NCI-H1436 (cell line): Measurements from ENCODE around the gene SSRP1.

ENCODE experiments used
- DNase-seq: peaks from one replicate; lab custom pipeline; 2025; lab: John Stamatoyannopoulos, UW

SSRP1 gene

DNA sequence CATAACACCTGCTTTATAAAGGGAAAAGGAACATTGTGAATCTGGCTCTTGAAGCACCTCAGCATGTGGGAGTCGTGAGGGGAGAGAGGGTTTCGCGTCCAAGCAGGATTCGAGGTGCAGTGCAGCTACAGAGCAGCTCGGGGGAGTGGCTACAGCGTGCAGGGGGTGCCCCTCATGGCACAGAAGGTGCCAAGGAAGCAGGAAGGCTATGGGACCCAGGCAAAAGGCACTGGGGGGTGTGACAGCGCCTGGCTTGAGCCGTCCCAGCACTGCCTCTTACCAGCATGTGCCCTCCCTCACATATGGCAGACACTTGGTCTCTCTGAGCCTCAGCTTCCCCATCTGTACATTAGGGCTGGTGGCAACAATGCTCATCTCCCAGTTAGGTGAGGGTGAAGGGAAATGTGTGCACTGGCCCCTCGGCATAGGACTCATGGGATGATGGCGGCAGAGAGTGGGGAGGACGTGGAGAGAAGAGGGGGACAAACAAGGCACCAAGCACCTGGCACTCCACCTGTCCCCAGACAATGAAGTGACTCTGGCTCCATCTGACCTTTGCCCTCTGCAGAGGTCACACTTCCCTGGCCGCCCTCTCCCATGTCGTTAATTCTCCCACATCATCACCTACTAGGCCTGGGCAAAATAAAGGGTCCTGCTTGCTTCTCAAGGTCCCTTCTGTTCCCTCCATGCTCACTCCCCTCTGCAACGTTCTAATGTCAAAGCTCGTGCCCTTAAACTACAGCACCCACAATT is 21.3 kb downstream of the SSRP1 start:
- DNase-seq: no peak

DNA sequence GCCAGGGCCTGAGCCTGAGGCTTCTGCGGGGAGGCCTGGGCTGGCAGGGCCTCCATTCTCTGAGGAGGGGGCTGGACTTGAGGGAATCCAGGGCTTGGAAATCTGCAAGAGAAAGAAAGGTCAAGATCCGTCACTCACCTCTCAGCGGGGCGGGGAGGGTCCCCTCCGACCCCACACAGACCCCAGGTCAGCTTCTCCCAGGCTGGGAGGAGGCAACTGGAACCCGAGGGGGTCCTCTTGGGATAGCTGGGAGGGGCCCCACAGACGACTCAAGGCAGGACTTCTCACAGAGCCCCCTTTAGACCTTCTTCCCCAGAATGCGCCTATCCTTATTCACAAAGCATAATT is 21.9 kb downstream of the SSRP1 start:
- no peak for DNase-seq

DNA sequence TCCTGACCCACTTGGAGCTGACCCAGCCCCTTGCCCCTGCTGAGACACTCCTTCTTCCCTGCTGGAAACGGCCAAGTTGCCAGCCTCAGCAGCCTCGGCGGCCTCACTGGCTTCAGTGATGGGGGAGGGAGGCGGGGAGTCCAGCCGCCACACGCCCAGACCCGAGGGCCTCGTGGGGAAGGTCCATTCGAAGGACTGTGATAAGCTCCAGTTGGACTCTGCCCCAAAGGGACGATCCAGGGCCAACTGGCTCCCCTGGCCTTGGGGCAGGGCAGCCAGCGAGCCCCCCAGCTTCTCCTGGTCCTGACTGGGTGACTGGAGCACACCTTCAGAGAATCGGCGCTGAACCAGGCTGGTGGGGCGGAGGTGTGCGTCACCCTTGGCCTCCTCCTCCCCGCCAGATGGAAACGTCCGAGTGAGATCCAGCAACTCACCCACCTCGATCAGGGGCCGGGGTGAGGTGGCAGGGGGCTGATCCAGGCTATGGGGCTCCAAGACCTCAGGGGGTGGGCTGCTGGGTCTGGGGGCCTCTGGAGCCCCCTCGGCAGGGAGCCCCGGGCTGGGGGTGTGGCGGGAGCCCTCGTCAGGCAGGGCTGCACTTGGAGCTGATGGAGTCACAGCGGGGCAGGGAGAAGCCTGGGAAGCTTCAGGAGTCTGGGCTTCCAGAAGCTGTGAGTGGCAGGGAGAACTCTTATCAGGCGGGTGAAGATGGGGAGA is 22.5 kb downstream of the SSRP1 start:
- DNase-seq: no peak

DNA sequence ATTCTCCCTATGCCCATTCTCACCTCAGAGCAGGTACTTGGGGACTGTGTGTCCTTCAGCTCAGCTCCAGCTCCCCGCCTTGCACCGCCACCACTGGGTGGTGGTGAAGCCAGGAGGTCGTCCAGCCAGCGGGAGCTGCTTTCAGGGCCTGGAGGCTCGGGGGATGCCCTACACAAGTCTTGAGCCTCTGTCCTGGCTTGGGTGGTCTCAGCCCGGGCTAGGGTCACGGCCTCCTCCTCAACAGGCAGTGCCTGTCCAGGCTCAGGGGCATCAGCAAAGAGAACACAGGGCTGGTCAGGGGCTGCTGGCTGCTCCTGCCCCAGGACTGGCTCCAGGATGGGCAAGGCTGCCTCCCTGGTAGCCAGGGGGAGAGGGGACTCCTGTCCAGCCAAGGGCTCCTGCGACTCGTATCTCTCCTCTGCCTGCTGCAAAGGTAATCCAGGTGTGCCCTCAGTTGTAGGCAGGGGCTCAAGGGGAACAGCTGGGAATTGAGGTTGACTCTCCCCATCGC is 23.1 kb downstream of the SSRP1 start:
- DNase-seq: no peak

DNA sequence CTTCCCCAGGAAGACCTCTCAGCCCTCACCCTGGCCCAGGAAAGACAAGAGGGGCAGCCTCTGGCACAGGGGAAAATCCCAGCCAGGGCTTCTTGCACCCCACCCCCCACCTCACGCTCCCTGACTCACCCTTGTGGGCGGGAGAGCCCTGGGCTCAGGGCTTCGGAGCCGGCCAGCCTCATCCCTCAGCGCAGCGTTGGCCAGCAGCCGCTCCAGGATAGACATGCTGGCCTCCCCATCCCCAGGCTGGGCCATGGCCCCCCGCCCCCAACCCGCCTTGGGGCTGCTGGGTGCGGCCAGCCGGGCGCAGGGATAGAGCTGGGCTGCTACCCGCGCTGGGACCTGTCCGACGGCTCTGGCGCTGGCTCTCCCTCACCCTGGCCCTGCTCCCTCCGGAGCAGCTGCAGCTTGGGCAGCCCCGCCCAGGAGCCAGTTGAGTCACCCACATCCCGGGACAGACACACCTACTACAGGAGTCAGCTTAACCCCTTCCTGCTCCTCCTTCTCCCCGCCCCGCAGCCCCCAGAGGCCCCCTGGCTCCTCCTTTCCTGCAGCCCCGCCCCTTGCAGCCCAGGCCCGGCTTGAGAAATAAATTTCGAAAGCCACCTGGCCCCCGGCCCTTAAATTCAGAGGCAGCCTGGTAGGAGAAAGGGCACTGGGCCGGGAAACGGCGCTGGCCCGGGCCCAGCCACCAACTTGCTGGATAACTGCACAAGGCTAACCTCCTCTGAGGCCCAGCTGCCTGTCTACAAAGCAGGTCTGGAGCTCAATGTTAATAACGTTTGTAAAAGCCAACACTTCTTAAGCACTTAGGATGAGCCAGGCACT is 24.4 kb downstream of the SSRP1 start:
- DNase-seq: peak; percentile 71

DNA sequence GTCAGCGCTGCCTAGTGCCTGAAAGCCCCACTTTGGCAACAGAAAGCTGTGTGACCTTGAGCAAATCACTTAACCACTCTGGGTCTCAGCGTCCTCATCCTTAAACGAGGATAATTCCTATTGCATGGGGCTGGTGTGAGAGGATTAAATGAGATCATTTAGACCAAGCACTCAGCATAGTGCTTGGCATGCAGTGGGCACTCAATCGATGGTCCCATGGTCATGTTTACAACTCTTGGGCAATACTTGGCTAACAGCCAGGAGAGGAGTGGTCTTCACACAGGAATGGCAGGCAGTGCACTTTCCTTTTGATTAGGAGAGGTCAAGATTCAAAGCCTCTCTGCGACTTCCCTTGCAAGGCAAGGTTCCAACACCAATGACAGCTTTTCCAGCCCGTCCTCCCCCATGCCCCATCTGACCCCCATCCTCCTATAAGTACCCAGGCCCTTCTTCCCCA is 25.0 kb downstream of the SSRP1 start:
- DNase-seq: no peak

DNA sequence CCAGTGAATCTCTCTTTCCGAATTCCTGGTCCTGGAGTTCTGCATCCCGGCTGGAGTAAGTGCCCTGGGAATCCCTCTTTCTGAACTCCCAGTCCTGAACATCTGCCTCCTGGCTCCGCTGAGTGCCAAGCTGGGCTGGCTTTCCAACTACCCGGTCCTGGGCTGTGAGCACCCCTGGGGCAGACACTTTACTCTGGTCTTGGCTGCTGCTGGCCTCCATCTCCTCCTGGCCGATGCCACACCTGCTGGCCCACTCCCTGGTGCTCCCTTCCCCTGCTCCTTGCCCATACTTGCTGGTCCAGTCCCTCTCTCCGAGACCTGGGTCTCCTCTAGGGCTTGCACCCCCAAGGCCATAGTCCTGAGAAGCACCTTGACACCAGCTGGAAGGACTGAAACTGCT is 25.6 kb downstream of the SSRP1 start:
- no peak for DNase-seq

DNA sequence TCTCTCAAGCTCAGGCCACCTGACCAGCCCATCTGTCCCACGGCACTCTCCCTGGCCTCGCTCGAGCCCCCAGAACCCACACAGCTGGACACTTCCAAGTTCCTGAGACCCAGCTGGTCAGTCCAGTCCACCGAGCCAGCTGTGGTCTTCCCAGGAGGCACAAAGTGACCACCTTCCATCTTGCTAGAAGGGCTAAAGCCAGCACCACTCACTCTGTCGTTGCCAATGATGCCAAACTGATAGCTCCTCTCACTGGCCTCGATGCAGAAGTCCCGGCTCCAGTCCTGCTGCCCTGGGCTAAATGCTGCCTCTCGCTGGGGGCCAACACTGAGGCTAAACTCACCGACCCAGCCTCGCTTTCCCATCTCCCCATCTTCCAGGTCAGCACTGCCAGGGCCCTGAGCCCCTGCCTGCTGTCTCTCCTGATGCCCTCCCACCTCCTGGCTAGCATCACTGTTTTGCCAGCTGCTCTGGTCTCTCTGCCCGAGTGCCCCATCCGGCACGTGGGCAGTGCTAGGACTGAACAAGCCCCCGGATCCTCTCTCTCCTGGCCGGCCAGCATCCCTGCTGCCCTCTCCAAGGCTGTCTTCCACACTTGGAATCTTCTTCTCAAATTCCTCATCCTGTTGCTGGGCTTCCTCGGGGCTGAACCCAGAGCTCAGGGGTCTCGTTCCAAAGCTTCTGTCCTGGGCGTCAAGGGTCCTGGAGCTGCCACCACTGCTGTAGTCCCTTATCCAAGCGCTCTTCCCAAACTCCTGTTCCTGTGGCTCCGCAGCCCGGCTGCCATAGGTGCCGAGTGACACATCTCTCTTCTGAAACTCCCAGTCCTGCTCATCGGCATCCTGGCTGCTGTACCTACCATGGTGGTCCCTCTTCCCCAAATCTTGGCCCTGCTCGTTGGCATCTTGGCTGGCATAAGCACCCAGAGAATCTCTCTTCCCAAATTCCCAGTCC is 26.3 kb downstream of the SSRP1 start:
- DNase-seq: no peak

DNA sequence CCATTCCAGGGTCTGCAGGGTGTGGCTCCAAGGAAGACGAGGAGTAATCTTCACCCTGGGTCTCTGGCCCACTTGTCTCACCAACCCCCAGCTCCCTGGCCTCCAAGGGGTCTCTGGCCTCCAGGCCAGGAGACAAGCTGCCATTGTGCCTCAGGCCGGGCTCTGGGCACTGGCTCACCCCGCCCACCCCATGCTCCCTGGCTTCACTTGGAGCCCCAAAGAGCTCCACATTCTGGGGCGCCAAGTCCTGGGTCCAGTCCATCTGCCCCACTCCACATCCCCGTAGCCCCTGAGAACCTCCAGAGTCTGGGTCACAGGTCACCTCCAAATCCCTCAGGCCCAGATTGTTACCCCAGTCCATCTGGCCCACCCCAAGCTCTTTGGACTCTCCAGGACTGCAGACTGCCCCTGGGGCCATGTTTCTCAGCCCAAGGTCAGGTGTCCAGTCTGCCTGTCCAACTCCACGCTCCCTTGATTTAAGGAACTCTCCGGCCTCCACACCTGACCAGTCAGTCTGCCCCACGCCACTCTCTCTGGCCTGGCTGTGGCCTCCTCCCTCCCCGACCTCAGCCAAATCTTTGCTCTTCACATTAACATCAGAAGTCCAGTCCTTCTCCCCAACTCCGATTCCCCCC is 27.1 kb downstream of the SSRP1 start:
- DNase-seq: no peak

DNA sequence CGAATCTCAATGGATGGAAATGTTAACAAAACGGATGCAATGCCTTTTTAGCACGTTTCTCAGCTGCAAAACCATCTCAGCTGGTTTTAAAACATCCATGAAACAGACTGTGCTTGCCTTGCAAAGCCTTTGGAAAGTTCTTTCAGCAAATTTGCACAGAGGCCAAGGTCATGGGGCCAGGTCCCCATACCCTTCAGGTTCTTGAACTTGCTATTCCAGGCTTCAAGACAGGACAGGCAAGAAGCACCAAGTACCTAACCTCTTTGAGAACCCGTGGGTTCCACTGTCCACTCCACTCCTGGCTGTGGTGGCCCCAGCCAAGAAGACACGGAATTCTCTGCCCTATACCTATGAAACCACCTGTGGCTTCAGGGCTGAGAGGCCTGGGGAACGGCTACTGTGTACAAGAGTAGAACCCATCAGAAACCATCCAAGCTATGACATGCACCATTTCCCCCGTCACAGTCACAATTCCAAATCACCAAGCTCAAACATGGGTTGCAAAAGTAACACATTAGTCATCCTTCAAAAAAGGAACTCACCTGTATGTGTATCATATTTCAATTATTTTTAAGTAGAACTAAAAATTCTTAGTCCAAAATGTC is 27.9 kb downstream of the SSRP1 start:
- no peak for DNase-seq

DNA sequence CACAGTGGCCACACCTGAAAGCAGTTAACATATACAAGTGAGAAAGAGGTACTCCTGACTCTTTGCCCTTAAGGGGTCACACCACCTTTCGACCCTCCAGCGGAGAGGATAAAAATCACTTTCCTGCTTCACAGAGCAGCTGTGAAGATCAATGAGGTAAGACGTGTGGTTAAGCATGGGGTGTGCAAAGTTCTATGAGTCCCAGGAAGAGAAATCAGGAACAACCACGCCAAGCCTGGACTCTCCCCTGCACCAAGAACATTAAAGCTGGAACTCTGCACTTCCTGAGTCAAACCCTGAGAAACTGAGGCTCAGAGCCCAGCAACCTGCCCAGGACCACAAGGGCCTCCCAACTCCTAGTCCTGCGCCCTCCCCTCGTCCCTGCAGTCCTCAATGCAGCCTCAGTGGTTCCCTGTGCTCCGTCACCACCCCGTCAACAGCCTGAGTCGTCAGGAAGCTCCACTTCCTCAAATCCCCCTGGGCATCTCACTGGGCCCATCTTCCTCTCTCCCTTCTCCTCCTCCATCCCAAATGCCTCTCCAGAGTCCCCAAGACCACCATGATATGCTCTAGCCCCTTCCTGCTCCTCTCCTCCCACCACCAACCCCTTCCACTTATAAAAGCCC is 28.6 kb downstream of the SSRP1 start:
- DNase-seq: no peak

DNA sequence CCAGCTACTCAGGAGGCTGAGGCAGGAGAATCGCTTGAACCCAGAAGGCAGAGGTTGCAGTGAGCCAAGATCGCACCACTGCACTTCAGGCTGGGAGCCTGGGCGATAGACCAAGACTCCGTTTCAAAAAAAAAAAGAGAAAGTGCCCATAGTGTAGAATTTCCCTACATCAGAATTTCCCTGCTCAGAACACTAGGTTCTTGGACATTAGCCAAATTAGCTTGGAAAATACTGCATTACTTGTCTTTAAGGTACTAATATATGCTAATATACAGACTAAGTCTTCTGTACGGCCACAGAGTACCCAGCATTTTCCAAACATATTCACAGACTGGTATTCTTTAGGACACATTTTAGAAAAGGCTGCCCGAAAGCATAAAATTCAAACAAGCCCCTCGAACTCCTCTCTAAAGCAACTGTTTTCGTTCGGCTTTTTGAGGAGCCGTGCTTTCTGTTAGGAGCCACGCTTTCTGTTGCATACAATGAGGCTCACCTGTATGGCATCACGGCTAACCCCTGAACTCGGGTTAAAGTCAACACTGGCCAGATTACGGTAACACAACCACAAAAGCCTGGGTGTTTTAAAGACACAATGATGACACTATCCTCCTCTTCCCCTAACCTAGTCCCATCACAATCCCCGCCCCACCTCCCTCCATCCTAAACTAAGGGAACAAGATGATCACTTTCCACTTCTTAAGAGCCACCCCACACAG is 29.4 kb downstream of the SSRP1 start:
- DNase-seq: no peak

DNA sequence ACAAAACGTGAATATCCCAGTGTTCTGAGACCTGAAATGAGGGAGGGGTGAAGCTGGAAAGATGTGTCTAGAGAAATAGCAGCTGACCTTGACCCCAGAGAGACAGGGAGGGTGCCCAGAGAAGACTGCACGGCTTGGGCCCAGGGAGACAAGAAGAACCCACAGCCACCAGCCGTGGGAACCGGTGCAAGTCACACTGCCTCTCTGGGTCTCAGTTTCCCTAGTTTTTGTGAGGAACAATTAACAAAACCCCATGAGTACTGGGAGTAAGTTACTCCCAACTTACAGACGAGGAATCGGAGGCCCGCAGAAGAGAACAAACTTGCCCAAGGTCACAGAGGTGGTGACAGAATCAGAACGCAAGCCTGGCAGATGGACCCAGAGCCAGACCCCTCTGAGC is 30.2 kb downstream of the SSRP1 start:
- DNase-seq: no peak

DNA sequence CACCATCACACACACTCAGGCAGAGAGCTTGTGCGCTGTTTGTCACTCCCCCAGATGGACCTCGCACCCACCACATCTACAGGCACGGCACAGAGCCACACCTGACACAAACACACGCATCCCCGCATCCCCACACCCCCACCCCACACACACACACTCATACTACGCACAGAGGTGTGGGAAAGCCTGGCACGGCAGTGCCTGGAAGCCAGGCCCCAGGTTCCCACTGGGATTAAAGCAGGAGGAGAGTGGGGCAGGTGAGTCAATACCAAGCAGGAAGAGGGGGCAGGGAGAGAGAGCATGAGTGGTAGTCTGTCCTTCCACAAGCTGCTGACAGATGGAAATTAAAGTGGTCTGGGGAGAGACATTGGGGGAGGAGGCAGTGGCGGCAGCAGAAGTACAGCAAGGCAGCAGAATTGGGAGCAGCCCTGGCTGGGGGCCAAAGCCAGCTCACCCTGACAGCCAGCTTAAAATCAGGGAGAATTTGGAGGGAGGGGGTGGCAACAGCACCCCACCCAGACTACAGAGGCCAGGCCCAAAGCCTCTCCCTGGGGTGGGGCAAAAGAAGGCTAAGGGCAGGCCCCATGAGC is 31.6 kb downstream of the SSRP1 start:
- no peak for DNase-seq

DNA sequence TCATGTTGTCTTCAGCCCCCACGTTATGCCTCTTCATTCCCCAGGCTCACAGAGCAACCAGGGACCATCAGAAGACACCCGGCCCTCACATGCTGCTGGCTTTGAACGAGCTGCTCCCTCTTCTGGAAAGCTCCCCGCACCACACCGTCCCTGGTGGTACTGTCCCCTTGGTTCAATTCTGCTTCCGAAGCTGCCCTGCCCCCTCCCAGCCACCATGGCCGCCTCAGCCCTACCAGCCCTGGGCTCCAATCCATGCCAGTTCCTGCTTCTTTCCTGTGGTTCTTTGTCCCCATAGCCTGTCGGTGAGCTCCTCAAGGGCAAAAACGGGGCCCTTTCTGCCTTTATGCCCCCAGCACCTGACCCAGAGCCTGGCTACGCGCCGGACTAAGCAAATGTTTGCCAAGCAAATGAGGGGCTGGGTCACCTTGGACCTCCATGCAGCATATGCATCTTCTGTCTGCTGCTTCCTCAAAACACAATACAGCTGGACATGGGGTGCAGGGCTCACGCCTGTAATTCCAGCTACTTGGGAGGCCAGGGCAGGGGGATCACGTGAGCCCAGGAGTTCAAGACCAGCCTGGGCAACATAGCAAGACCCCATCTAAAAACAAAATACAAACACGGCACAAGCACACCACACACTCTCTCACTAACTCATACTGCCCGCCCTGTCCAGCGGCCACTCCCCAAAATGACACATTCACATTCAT is 32.3 kb downstream of the SSRP1 start:
- no peak for DNase-seq

DNA sequence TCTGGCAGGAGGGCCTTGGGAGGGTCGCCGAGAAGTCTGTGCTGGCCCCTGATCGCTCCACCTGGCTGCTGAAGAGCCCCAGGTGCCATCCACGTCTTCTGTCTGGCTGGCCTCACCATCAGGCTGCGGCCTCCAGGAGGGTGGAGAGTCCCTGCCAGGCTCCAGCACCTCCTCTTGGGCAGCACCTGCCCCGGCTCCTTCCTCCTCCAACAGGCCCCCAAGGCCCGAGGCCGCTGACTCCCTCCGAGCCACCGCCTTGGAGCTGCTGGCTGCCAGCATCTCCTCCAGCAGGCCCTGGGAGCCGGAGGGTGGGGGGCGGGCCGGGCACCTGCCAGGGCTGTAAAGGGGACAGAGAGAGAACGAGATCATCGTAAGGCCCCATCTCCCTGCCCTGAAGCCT is 33.2 kb downstream of the SSRP1 start:
- DNase-seq: no peak

DNA sequence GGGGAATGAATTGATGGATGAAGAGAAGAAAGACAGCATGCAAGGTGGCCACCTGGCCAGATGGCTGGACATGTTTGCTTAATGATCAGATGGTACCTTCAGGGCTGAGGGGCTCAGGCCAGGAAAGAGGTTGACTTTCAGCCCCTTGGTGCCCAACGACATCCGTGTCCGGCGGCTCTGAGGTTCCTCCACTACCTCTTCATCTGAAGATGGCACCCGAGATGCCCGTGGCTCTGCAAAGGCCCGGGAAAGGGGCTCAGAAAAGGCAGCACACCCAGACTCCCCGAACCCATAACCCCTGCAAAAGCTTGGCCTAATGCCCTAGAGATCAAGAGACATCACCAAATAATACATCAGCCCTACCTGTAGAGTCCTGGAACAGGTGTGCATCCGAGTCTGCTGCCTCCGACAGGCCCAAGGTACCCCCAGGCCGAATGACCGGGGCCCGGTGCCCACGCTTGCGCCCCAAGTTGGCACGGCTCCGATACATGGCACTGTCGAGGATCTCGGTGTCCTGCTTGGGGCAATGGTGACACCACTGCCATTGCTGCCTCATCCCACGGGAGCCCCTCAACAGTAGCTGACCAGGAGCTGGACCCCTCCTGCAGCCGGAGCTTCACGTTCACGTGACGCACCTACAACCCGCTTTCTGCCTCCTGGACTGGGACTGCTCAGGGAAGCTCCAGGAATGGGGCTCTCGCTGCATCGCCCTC is 33.8 kb downstream of the SSRP1 start:
- no peak for DNase-seq

DNA sequence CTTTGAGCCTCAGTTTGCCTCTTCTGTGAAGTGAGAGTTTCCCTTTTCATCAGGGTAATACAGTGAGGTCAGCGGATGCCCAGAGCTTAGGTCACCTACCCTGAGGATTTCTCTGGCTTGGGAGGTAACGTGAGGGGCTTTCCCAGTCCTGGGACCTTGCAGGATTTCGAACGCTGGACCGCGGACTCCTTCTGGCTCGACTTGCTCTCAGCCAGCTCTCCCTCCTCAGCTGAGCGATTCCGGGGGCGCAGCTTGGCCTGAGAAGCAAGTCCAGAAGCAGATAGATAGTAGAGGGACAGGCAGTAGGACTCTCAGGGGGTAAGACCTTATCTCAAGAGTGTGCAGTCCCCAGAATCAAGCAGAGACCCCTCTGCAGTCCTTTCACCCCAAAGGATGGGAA is 34.9 kb downstream of the SSRP1 start:
- DNase-seq: no peak
